GM21390 (cell line): Measurements from ENCODE around the gene LRP1B.

ENCODE experiments used
- ATAC-seq: cut with Tn5 transposase; IDR thresholded peaks from one replicate; pipeline ENCODE4 v1.9.1; 2021; ENCODE audit not compliant: unreplicated experiment

LRP1B gene

DNA sequence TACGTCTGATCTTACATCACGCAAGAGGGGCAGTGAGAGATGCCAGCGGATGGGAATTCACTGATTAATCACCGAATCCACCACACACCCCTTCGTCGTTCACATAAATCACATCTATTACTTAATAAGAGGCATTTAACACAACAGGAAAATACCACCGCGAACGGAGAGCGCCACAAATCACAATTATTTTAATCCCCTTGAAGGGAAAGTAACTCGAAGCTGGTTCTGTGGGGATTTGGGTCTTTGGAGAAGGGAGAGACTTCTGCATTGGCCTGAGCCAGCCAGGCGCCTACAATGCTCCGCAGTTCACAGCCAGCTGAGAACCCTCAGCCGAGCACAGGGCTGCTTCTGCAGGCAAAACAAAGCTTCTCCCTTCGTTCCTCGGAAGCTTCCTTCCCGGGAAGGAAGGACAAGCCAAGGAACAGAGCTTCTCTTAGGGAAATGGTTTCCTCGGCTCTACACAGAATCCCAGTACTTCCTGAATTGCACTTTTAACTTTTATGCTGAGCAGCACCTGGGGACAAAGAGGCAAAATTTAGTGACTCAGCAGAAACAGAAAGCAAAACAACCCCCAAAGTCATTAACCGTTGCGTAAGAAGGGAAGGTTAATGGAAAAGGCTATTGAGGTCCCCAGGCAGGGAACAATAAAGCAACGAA lies at the start of gene LRP1B:
LRP1B (minus strand) TSS at position 7 of the 660 bp plus-strand sequence. CDS start 287 bp downstream, outside the sequence.
- peak; percentile 48 for ATAC-seq

DNA sequence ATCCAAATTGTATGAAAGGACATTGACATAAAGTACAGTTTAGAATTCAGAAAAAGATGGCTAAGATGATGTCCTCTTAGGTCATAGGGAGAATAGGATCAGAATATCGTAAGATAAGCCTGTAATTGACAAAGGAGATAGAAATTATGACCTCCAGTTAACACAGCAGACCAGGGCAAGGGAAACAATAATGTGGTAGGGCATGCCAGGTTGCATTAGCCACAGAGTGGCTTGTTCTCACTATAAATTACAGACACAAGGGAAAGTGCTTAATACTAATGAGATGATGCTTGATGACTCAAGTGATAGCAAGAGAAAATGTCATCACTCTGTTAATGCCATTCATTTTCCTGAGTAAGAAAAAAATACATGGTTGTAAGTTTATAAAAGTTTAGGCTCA lies 48.9 kb upstream of the LRP1B start:
- ATAC-seq = no peak

- no peak for ATAC-seq
These were observed 47.8 kb upstream of the LRP1B start for GRCh38 chr2:142178604-142179003.

DNA sequence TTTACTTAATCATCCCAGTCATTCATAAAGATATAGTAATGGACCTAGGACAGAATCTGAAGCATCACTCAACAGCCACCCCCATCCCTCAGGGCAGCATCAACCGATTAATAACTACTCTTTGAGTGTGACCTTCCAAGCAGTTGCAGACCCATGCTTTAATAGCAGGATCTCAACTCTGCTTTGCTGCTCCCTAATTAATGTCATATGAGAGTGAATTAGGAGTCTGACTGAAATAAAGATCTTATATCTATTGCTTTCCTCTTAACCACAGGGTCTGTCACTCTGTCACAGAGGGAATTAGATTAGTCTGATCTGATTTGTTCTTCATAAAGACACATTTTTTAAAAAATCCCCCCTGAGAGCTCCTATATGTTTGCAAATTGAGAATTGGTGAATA lies 46.1 kb upstream of the LRP1B start:
- ATAC-seq = no peak

GRCh38 chr2:142175813-142176338 lies 45.1 kb upstream of the LRP1B start:
- ATAC-seq = no peak

DNA sequence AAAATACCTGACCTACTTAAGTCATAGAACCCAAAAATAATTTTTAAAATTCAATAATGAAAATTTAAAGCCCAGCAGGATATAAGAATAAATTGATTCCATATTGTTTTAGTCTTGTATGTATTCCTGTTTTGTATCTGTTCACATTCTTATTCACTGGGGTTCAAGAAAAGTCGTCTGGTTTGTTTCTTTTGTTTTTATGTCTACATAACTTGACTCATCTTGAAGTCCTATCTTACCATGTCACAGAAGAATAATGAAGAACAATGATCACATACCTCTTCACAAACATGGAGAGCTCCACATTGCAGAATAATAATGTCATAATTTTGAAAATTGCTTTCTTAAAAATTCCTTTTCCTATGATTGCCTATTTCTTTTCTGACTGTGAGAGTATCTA lies 43.4 kb upstream of the LRP1B start:
- ATAC-seq = no peak

DNA sequence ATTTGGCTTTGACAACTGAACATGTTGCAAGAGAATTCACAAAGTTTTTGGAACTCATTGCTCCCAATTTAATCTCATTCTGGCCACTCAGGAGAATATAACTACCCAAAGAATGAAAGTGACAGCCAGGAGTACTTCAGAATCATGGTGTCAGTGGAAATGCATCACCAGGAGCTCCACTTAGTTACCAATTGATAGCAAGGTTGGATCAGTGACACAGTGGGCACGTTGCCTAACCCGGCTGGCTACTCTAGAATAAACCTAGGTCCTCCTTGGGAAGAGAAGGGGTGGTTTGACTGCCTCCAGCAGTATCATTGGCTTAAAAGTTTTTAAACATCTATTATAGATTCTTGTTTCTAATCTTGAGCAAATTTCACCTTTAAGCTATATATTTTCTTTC lies 40.0 kb upstream of the LRP1B start:
- no peak for ATAC-seq

- peak; percentile 83 for ATAC-seq
These were observed 35.0 kb upstream of the LRP1B start for GRCh38 chr2:142165790-142166189.

DNA sequence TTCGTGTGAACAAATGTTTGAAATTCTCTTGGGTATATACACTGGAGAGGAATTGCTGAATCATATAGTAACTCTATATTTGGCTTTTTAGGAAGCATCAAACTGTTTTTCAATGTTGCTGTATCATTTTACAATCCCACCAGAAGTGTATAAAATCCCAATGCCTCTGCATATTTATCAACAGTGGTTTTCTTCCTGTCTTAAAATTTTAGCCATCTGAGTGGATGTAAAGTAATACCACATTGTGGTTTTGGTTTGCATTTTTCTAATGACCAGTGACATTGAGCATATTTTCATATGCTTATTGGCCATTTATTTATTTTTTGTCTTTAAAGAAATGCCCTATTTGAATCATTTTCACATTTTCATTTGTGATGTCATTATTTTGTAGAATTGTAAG lies 22.8 kb upstream of the LRP1B start:
- no peak for ATAC-seq

DNA sequence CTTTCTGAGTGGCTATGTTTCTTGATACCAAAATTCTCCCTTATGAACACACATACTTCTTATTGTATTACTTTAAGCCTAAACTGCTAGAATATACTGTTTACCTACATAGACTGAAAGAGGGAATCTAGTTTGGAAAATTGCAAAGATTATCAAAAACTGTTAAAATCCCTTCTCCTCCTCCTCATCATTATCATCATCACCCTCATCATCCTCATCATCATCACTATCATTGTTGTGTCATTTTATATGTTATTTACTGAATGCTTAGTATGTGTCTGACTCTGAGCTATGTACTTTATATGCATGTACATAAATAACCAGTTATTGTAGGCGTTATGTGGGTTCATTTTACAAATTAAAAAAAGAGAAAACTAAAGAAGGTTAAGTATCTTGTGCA lies 19.6 kb upstream of the LRP1B start:
- ATAC-seq = no peak

- no peak for ATAC-seq
These were observed 13.7 kb upstream of the LRP1B start for GRCh38 chr2:142144547-142144946.

GRCh38 chr2:142142595-142142994 lies 11.8 kb upstream of the LRP1B start:
- ATAC-seq = no peak

DNA sequence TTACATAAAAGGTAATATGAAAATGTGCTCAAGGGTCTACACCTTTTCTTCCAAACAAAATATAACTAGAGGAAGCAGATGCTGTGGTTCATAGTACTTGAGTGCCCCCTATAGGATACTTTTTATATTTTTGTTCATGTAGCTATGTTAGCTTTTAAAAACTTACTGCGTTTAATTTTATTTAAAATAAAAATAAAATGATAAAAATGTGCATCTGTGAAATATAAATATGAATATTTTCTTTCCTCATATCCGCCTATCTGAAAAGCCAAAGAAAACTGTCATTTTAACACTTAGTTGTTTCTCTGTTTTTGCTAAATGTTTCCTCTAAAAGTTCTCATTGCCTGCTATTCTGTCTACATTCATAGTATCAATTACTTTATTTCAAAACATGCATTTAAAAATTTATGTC lies 9.6 kb upstream of the LRP1B start:
- ATAC-seq = peak; percentile 61

GRCh38 chr2:142139384-142139783 lies 8.6 kb upstream of the LRP1B start:
- ATAC-seq = no peak

DNA sequence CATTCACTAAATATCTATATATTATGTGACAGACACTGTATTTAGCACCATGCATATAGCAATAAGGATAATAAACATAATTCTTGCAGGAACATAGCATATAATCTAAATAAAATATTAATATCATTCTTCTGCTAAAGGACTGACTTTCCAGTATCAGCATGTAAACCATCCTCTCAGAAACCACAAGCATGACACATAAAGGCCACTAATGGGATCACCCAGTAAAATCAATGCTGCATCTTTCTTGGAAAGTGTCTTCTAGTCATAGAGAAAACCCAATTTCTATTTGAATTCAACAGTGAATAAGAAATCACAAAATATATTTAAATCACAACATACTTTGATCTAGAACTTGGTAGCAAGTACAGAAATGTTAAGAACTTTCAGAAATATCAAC lies 5.8 kb upstream of the LRP1B start:
- ATAC-seq = no peak

GRCh38 chr2:142134911-142135310 lies 4.1 kb upstream of the LRP1B start:
- ATAC-seq = no peak

- peak; percentile 34 for ATAC-seq
These were observed 456 bp downstream of the LRP1B start for GRCh38 chr2:142130111-142131009.

- ATAC-seq = no peak
These were observed 2.7 kb downstream of the LRP1B start for GRCh38 chr2:142128105-142128504.

GRCh38 chr2:142127248-142127647 lies 3.6 kb downstream of the LRP1B start:
- no peak for ATAC-seq

DNA sequence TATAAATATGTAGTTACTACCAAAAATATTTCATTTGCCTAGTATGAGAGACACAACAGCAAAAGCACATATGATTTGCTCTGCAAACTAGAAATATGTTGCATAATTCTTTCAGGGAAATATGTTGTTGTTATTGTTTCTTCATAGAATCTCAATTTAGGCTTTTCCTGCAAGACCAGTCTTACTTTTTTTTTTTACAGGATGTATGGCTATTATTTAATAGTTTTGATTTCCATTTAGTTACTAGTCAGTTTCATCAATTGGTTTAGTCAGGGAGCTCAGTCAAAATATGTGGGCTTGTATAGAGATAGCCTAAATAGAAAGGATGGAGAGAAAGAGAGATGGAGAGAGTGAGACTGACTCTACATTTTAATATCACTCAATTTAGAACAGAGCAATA lies 6.1 kb downstream of the LRP1B start:
- no peak for ATAC-seq

GRCh38 chr2:142119347-142119746 lies 11.5 kb downstream of the LRP1B start:
- no peak for ATAC-seq

DNA sequence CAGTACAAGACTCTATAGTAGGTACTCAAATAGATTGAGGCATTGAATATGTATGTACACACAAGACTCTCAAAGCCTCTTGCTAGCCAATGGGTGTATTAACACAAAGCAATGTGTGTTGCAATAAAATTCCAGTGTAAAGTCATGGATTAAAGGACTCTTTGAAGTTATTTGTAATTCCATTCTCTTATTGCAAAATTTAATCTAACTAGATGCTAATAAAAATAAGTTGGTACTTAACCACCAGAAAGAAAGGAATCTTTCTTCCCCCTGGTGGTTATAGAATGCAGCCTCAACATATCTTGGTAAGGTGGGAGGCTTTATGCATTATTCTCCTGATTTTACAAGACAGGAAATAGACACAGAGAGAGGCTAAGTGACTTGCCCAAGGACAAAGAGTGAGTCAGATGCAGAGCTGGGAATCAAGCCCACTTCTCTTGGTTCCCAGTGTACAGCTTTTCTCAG lies 18.0 kb downstream of the LRP1B start:
- ATAC-seq = no peak
